Stomach (tissue), 19 donors: ENCODE measurements around the gene ZNF880. TPM values are rescaled to one million over a fixed set of nuclear protein-coding genes. Genes with fewer than 3 reads are reported as not detected.

Source experiments
- DNase-seq, 2 donors: peaks; one replicate each; pipeline versions ENCODE4 v3.0.0 to v3.0.0-alpha.2; 2013 to 2019
- H3K27ac ChIP-seq, 5 donors: fragments of 200-600 bp in 4 of 5; sonication (generic) in 4 of 5; one replicate each; pipeline ENCODE4 v1.5.1; 2013 to 2019; ENCODE audit warnings: mild to moderate bottlenecking in 1 of 5, moderate library complexity in 1 of 5
- H3K27me3 ChIP-seq, 3 donors: fragments of 200-600 bp; sonication (generic); one replicate each; pipeline ENCODE4 v1.5.1; 2017 to 2019; ENCODE audit warnings: mixed run types in 1 of 3
- H3K36me3 ChIP-seq, 4 donors: fragments of 200-600 bp; sonication (generic); 1 replicate in 3 of 4; 2 replicates in 1 of 4; pipeline ENCODE4 v1.5.1; 2016 to 2019
- H3K4me1 ChIP-seq, 4 donors: fragments of 200-600 bp; sonication (generic); one replicate each; pipeline ENCODE4 v1.5.1; 2016 to 2019
- H3K4me3 ChIP-seq, 4 donors: fragments of 200-600 bp; sonication (generic) in 3 of 4; one replicate each; pipeline ENCODE4 v1.5.1; 2016 to 2019; ENCODE audit warnings: mild to moderate bottlenecking in 1 of 4
- H3K9me3 ChIP-seq, 4 donors: fragments of 200-600 bp; sonication (generic); one replicate each; pipeline ENCODE4 v1.5.1; 2016 to 2019
- EP300 ChIP-seq: sonication (generic); formaldehyde crosslinking; IDR thresholded peaks from one replicate; pipeline ENCODE4 v1.6.1; 2017; ENCODE audit warnings: antibody characterized with exemption
- POLR2A ChIP-seq, 4 donors: fragments of 450-650 bp; IDR thresholded peaks; one replicate each; pipeline ENCODE4 v1.6.1; 2016; ENCODE audit warnings: antibody characterized with exemption in 4 of 4, control low read depth in 2 of 4, mild to moderate bottlenecking in 1 of 4, moderate library complexity in 1 of 4
- POLR2AphosphoS5 ChIP-seq, 3 donors: sonication (generic); formaldehyde crosslinking; IDR thresholded peaks; one replicate each; pipeline ENCODE4 v1.6.1; 2016; ENCODE audit warnings: antibody characterized with exemption in 3 of 3
- WGBS, 5 donors: extraction: QIAGEN DNeasy Blood & Tissue Kit in 3 of 5; methylation state at CpG; one replicate each; pipeline versions ENCODE4 v1.1.5 to v1.1.7; 2013 to 2018; 5-methylcytosine and 5-hydroxymethylcytosine counted together
- intact Hi-C: fragments of 100-400 bp; cut with DNase I; formaldehyde crosslinking; loops from one replicate; pipeline ENCODE4 v1.15.1; 2023; ENCODE audit warnings: low total_unique reads
- long read RNA-seq, 10 donors: transcript quantifications; one replicate each; lab custom pipeline, GENCODE V29; 2026
- polyA plus RNA-seq, 3 donors: library from polyadenylated mRNA; stranded (reverse); fragments of 200-250 nt; gene quantifications; one replicate each; pipeline ENCODE4 v1.2.3, GENCODE V29; 2013
- total RNA-seq, 5 donors: library from RNA; depleted of rRNA; stranded (reverse); fragments of >200 nt; gene quantifications; one replicate each; pipeline versions ENCODE4 v1.1.0 to v1.2.3, GENCODE V29; 2014 to 2016
- TF ChIP-seq, protein P1 (sequence below), 7 experiments: fragments of 450-650 bp in 4 of 7; fragments of 200-600 bp in 3 of 7; sonication (generic) in 3 of 7; IDR thresholded peaks; one replicate each; pipeline ENCODE4 v1.5.1; 2016 to 2019; ENCODE audit warnings: antibody characterized with exemption in 7 of 7, control low read depth in 2 of 7, mild to moderate bottlenecking in 1 of 7
- donor health status: healthy with polysubstance abuse.
- donor health status: Bipolar disorder and iron deficiency.
- donor health status: healthy.

ZNF880 gene
- total RNA-seq (10 to 100 TPM in 3 of 5 donors, 1 to 10 TPM in 2; 4.1 to 44.2 (median 11.6) TPM), polyA plus RNA-seq (10 to 100 TPM in 2 of 3 donors, 1 to 10 TPM in 1; 8.4 to 10.4 (median 10.2) TPM)
- long read RNA-seq, donor 1, transcript ZNF880-206 (4 exons, 953 nt) = major isoform, 5 of 5 reads
- long read RNA-seq, donor 1, partial matches to known transcripts = 0 of 5 reads
- long read RNA-seq, donor 1, other reads (novel, unspliced or antisense) = 0 of 5 reads
- long read RNA-seq, donor 2, partial matches to known transcripts = 0 of 3 reads
- long read RNA-seq, donor 2, other reads (novel, unspliced or antisense) = 0 of 3 reads
- long read RNA-seq, donor 3, partial matches to known transcripts = 0 of 2 reads
- long read RNA-seq, donor 3, other reads (novel, unspliced or antisense) = 0 of 2 reads
- long read RNA-seq, donor 4 = 0 reads
- long read RNA-seq, donor 5, partial matches to known transcripts = 0 of 5 reads
- long read RNA-seq, donor 5, other reads (novel, unspliced or antisense) = 0 of 5 reads
- long read RNA-seq, donor 6, transcript ZNF880-202 (4 exons, 2,230 nt) = major isoform, 10 of 13 reads
- long read RNA-seq, donor 6, partial matches to known transcripts = 0 of 13 reads
- long read RNA-seq, donor 6, other reads (novel, unspliced or antisense) = 0 of 13 reads
- long read RNA-seq, donor 7, partial matches to known transcripts = 0 of 6 reads
- long read RNA-seq, donor 7, other reads (novel, unspliced or antisense) = 0 of 6 reads
- long read RNA-seq, donor 8, partial matches to known transcripts = 0 of 2 reads
- long read RNA-seq, donor 8, other reads (novel, unspliced or antisense) = 0 of 2 reads
- long read RNA-seq, donor 9, partial matches to known transcripts = 0 of 4 reads
- long read RNA-seq, donor 9, other reads (novel, unspliced or antisense) = 0 of 4 reads
- long read RNA-seq, donor 10, partial matches to known transcripts = 0 of 4 reads
- long read RNA-seq, donor 10, other reads (novel, unspliced or antisense) = 0 of 4 reads

DNA sequence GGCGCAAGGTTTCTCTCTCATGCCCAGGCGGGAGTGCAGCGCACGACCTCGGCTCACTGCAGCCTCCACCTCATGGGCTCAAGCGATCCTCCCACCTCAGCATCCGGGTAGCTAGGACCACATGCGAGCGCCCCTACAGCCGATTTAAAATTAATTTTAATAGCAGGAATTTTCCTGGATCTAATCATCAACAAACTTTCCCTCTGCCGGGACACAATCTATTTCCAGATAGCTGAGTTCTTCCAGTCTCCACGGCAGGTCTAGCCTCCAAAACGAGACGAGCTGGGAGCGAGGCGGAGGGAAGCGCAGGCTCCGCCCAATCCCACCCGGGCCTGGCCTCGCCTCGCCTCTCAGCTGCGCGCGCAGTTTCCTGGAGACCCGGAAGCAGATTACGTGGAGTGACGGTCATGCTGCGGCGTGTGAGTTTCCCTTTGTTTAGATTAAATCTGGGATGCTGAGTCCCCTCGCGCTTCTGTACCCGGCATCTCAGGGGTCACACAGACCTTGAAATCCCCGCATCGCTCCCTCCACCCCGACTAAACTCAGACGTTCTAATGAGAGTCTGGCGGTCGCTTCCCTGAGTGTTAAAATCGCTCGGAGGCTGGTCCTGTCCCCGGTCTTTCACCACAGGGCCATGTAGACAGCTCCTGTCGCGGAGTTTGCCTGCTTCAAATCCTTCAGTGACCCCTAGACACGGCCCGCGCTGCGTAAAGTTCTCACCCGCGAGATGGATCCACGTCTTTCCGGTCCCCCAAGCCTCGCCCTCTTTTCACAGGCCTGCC lies at the start of gene ZNF880:
ZNF880 (plus strand) TSS at position 365 of the 782 bp plus-strand sequence; CDS start at position 408, 43 bp downstream.
- intact Hi-C loops = no loop called here
- H3K27ac ChIP-seq = peak within 1 kb of the TSS; percentile 76 to 96 (median 92)
- peaks cover 28 to 57% (median 46%) of the 10 kb centered on the region in 4 donors for H3K36me3 ChIP-seq
- TF ChIP-seq, protein P1, sequence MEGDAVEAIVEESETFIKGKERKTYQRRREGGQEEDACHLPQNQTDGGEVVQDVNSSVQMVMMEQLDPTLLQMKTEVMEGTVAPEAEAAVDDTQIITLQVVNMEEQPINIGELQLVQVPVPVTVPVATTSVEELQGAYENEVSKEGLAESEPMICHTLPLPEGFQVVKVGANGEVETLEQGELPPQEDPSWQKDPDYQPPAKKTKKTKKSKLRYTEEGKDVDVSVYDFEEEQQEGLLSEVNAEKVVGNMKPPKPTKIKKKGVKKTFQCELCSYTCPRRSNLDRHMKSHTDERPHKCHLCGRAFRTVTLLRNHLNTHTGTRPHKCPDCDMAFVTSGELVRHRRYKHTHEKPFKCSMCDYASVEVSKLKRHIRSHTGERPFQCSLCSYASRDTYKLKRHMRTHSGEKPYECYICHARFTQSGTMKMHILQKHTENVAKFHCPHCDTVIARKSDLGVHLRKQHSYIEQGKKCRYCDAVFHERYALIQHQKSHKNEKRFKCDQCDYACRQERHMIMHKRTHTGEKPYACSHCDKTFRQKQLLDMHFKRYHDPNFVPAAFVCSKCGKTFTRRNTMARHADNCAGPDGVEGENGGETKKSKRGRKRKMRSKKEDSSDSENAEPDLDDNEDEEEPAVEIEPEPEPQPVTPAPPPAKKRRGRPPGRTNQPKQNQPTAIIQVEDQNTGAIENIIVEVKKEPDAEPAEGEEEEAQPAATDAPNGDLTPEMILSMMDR (IDR thresholded peaks at IDR 0.05) = peak in 1 of 7 experiments; percentile 14
- TF ChIP-seq POLR2A (IDR thresholded peaks at IDR 0.05) (no peak), POLR2AphosphoS5 (IDR thresholded peaks at IDR 0.05) (peak; percentile 74 to 93 (median 87))
- H3K9me3 ChIP-seq = peaks cover 29 to 86% (median 55%) of the 10 kb centered on the region in 4 donors
- peaks cover 6 to 11% (median 9%) of the 10 kb centered on the region in 4 donors for H3K4me1 ChIP-seq
- 2 to 3% (median 2%) methylated on average over 35 to 52 of the region's 52 CpGs for WGBS, 5 donors
- H3K4me3 ChIP-seq = peak within 1 kb of the TSS; percentile 60 to 73 (median 64)
- no peaks in the 10 kb centered on the region for H3K27me3 ChIP-seq
- peak; percentile 92 to 98 for DNase-seq

DNA sequence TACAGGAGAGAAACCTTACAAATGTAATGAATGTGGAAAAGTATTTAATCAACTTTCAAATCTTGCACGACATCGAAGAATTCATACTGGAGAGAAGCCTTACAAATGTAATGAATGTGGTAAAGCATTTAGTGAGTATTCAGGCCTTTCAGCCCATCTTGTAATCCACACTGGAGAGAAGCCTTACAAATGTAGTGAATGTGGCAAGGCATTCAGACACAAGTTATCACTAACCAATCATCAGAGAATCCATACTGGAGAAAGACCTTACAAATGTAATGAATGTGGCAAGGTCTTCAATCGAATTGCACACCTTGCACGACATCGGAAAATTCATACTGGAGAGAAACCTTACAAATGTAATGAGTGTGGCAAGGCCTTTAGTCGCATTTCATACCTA lies 47.3 kb upstream of the ZNF880 start:
- TF ChIP-seq EP300 (no peak), POLR2A (IDR thresholded peaks at IDR 0.05) (no peak), POLR2AphosphoS5 (IDR thresholded peaks at IDR 0.05) (no peak)
- TF ChIP-seq, protein P1 (IDR thresholded peaks at IDR 0.05) = no peak
- H3K9me3 ChIP-seq = peaks cover 91 to 100% (median 100%) of the 10 kb centered on the region in 4 donors

DNA sequence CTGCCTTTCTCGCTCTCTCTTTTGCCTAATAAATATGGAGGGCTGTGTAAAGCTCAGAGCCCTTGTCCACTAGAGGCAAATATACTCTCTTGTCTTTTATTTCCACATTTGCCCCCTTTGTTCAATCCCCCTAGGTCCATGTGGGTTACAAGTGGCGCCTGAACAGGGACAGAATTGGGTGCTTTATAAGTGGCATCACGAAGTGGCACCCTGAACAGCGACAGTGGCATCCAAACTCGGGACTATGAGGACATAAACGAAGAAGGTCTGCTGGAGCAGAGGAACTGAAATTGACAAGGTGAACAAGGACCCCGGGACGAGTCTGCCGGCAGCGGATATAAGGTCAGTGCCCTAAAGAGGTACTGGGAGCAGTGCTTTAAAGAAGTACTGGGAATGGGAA lies 38.0 kb upstream of the ZNF880 start:
- no peaks in the 10 kb centered on the region for H3K27me3 ChIP-seq
- 80 to 93% (median 89%) methylated on average over 10 of the region's 10 CpGs for WGBS, 5 donors
- H3K4me3 ChIP-seq = no peak overlapping the region
- intact Hi-C loops = no loop called here
- TF ChIP-seq EP300 = no peak
- no peak for TF ChIP-seq POLR2A (IDR thresholded peaks at IDR 0.05)
- TF ChIP-seq, protein P1 (IDR thresholded peaks at IDR 0.05) = no peak
- no peak for TF ChIP-seq POLR2AphosphoS5 (IDR thresholded peaks at IDR 0.05)
- no peak overlapping the region for H3K27ac ChIP-seq
- peaks cover 52 to 94% (median 81%) of the 10 kb centered on the region in 4 donors for H3K9me3 ChIP-seq
- peaks cover 2 to 7% (median 3%) of the 10 kb centered on the region in 4 donors for H3K4me1 ChIP-seq
- DNase-seq = no peak
- H3K36me3 ChIP-seq = peaks cover 0 to 3% (median 0%) of the 10 kb centered on the region in 4 donors

More for the DNA sequence above, 47.3 kb upstream of the ZNF880 start:
- Histone ChIP-seq H3K4me1 (no peaks in the 10 kb centered on the region), H3K27me3 (no peaks in the 10 kb centered on the region), H3K4me3 (no peak overlapping the region), H3K36me3 (peaks cover 51 to 61% (median 59%) of the 10 kb centered on the region in 4 donors), H3K27ac (no peak overlapping the region)
- no peak for DNase-seq
- 93 to 99% (median 97%) methylated on average over 6 of the region's 6 CpGs for WGBS, 5 donors
- intact Hi-C loops = no loop called here
